ENCODE results near the gene MAP3K14. TPM values are rescaled to one million over a fixed set of nuclear protein-coding genes. Genes with fewer than 3 reads are reported as not detected.

MAP3K14 gene
- total RNA-seq, 1 experiment from 2014 or later: 7.8 TPM

- Histone ChIP-seq H2BK120ac (ENCODE audit: low read depth, low read length, poor library complexity, severe bottlenecking) (no peak overlapping the region), H3K14ac (ENCODE audit: insufficient read depth, low read length) (no peak overlapping the region), H3K9me3 (ENCODE audit: control insufficient read depth, low read depth, low read length) (no peaks in the 10 kb centered on the region), H2BK20ac (ENCODE audit: low read depth, low read length, poor library complexity, severe bottlenecking) (no peak overlapping the region), H3K79me2 (ENCODE audit: insufficient read depth, low read length) (no peaks in the 10 kb centered on the region), H2AK5ac (ENCODE audit: insufficient read length, low read length) (no peak overlapping the region), H2BK15ac (ENCODE audit: low read depth, low read length) (no peak overlapping the region), H3T11ph (ENCODE audit: low read length) (no peak overlapping the region), H3K56ac (ENCODE audit: insufficient read length, low read depth, low read length) (no peak overlapping the region), H3K18ac (ENCODE audit: insufficient read length, low read depth, low read length) (no peak overlapping the region), H3K4me1 (ENCODE audit: insufficient read depth, low read length) (no peaks in the 10 kb centered on the region; the same call in 1 of the 2 replicates), H3K27ac (ENCODE audit: insufficient read length, low read depth, low read length) (no peak overlapping the region), H2BK12ac (ENCODE audit: insufficient read length, low read depth, low read length) (no peak overlapping the region), H3K23me2 (ENCODE audit: insufficient read length, low read depth, low read length, poor library complexity, severe bottlenecking) (peaks cover 10% of the 10 kb centered on the region), H4K20me1 (ENCODE audit: control insufficient read depth, insufficient read depth, insufficient read length) (no peaks in the 10 kb centered on the region), H2BK5ac (ENCODE audit: insufficient read length, low read length) (no peak overlapping the region), H3K27me3 (ENCODE audit: insufficient read depth, low read length) (peaks cover 9% of the 10 kb centered on the region), H3K9ac (ENCODE audit: extremely low read depth, insufficient read length, low read length) (no peak overlapping the region), H4K91ac (ENCODE audit: insufficient read length, low read depth, low read length) (no peak overlapping the region), H3K23ac (ENCODE audit: insufficient read length, low read depth, low read length) (no peak overlapping the region), H3K4me2 (ENCODE audit: insufficient read depth, insufficient read length, low read length) (no peak overlapping the region), H3K79me1 (ENCODE audit: insufficient read depth, low read depth, low read length, poor library complexity, severe bottlenecking) (no peaks in the 10 kb centered on the region), H4K5ac (ENCODE audit: insufficient read length, low read depth, low read length) (no peak overlapping the region), H4K8ac (replicated peaks; ENCODE audit: insufficient read length, low read depth, low read length) (no peak overlapping the region), H3K4ac (ENCODE audit: low read depth, low read length) (no peak overlapping the region), H2AFZ (ENCODE audit: low read length) (no peak overlapping the region)
- Mint-ChIP-seq H3K27ac (no peak overlapping the region; a peak in 1 of 7 replicates), H3K27me3 (ENCODE audit: low read depth) (peaks cover 55% of the 10 kb centered on the region), H3K4me3 (no peak overlapping the region; a peak in 1 of 5 replicates), H3K9me3 (no peaks in the 10 kb centered on the region; a peak in 1 of 5 replicates), H3K4me1 (peaks cover 33 to 65% of the 10 kb centered on the region in 2 experiments), H3K36me3 (ENCODE audit: insufficient read depth in 1 of 3, low read depth in 3 of 3) (no peaks in the 10 kb centered on the region)
- peak; percentile 34 for DNase-seq
- no CpG with 5 or more reads among the region's 7 CpGs for WGBS (ENCODE audit: extremely low coverage, insufficient read length, low lambda C conversion rate)
- TF ChIP-seq CTCF (conservative IDR thresholded peaks at IDR 0.05): no peak
Observed at GRCh38 chr17:45225051-45225700, 91.6 kb downstream of the MAP3K14 start.
